SH-SY5Y (cell line): ENCODE data around the gene MS4A8.

Source experiments
- GATA2 ChIP-seq: IDR thresholded peaks from 2 replicates; pipeline ENCODE4 v1.6.1; 2011; ENCODE audit warnings: mild to moderate bottlenecking, low read depth, low read length
- GATA3 ChIP-seq: IDR thresholded peaks from 2 replicates; pipeline ENCODE4 v1.6.1; 2011; ENCODE audit warnings: low read depth, mild to moderate bottlenecking, low read length, moderate library complexity

DNA sequence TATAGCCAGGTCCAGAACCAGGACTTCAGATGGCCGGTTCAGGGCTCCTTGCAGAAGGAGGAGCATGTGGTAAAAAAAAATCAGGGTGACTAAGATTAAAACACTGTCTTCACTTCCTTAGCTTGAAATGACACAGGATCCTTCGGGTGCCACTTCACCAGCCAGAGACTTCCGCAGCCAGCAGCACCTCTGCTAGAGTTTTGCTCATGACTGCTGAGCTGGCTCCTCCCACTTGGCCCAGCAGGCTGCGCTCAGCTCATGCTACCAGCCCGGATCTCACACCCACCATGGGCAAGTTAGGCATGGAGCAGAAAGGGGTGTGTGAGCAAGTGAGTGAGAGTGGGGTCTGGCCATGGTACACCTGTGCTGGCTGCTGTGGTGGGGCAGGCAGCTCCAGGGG, 18.5 kb downstream of the MS4A8 start:
- TF ChIP-seq GATA2 (no peak), GATA3 (no peak)
